Lower leg skin (tissue), 4 donors: ENCODE data around the gene RCL1. TPM values are rescaled to one million over a fixed set of nuclear protein-coding genes. Genes with fewer than 3 reads are reported as not detected.
A peak's percentile ranks its signal among the peaks of the same experiment; 100 is the strongest.

Experiments
- DNase-seq, 2 donors: peaks; one replicate each; pipeline ENCODE4 v3.0.0-alpha.2; 2019; ENCODE audit warnings: low spot score in 2 of 2
- H3K4me3 ChIP-seq: fragments of 200-600 bp; sonication (generic); 2 replicates; pipeline ENCODE4 v1.5.1; 2017; ENCODE audit warnings: mild to moderate bottlenecking, low read depth; ENCODE audit not compliant: poor library complexity, severe bottlenecking
- CTCF ChIP-seq, 3 donors: fragments of 450-650 bp; IDR thresholded peaks; one replicate each; pipeline ENCODE4 v1.5.1; 2016; ENCODE audit warnings: antibody characterized with exemption in 3 of 3, mild to moderate bottlenecking in 3 of 3, moderate library complexity in 2 of 3
- POLR2A ChIP-seq, 2 donors: fragments of 450-650 bp; IDR thresholded peaks; one replicate each; pipeline ENCODE4 v1.6.1; 2016 to 2017; ENCODE audit warnings: antibody characterized with exemption in 2 of 2, mild to moderate bottlenecking in 1 of 2, moderate library complexity in 1 of 2
- WGBS, 2 donors: methylation state at CpG; one replicate each; pipeline ENCODE4 v1.1.5; 2018; 5-methylcytosine and 5-hydroxymethylcytosine counted together
- intact Hi-C: fragments of 100-400 bp; cut with DNase I; formaldehyde crosslinking; loops from one replicate; pipeline ENCODE4 v1.15.0; 2023; ENCODE audit warnings: low total_unique reads
- total RNA-seq, 4 donors: library from RNA; depleted of rRNA; stranded (reverse); fragments of >200 nt; gene quantifications; one replicate each; pipeline ENCODE4 v1.1.0, GENCODE V29; 2016

Gene RCL1
- total RNA-seq, 4 donors from 2014 or later = 30.8 to 54.8 (median 38.4) TPM

- 33 to 41% methylated on average over 14 of the region's 14 CpGs for WGBS, 2 donors
- intact Hi-C loops = loop anchor here (5.0 kb wide), 1 partner anchor 224 kb away; the partner anchor contains the start of gene JAK2
- TF ChIP-seq POLR2A (IDR thresholded peaks at IDR 0.05) (no peak), CTCF (IDR thresholded peaks at IDR 0.05) (no peak)
- peak; percentile 27 to 83 for DNase-seq
- H3K4me3 ChIP-seq = no peak overlapping the region
Measured at GRCh38 chr9:4762886-4763541, 29.7 kb upstream of the RCL1 start.

- 61 to 80% methylated on average over 3 of the region's 3 CpGs for WGBS, 2 donors
- H3K4me3 ChIP-seq = no peak overlapping the region
- no peak for TF ChIP-seq CTCF (IDR thresholded peaks at IDR 0.05)
- TF ChIP-seq POLR2A (IDR thresholded peaks at IDR 0.05) = no peak
- intact Hi-C loops = loop anchor here (5.0 kb wide), 1 partner anchor 223 kb away; the partner anchor contains the start of gene JAK2
- DNase-seq = no peak
Measured at GRCh38 chr9:4764033-4764432, 28.7 kb upstream of the RCL1 start.

- peak in 1 of 2 donors; percentile 49 for DNase-seq
- intact Hi-C loops = no loop called here
- TF ChIP-seq CTCF (IDR thresholded peaks at IDR 0.05) (no peak), POLR2A (IDR thresholded peaks at IDR 0.05) (no peak)
- H3K4me3 ChIP-seq = no peak overlapping the region
Measured at GRCh38 chr9:4768681-4769080, 24.1 kb upstream of the RCL1 start.

- 79 to 83% methylated on average over 7 of the region's 7 CpGs for WGBS, 2 donors
- H3K4me3 ChIP-seq = no peak overlapping the region
- DNase-seq = peak in 1 of 2 donors; percentile 65
- intact Hi-C loops = no loop called here
- no peak for TF ChIP-seq POLR2A (IDR thresholded peaks at IDR 0.05)
- TF ChIP-seq CTCF (IDR thresholded peaks at IDR 0.05) = no peak
Measured at GRCh38 chr9:4769321-4770080, 23.2 kb upstream of the RCL1 start.

- DNase-seq = no peak
- TF ChIP-seq CTCF (IDR thresholded peaks at IDR 0.05) = no peak
- TF ChIP-seq POLR2A (IDR thresholded peaks at IDR 0.05) = no peak
- intact Hi-C loops = no loop called here
- 90 to 98% methylated on average over 1 of the region's 1 CpG for WGBS, 2 donors
- no peak overlapping the region for H3K4me3 ChIP-seq
Measured at GRCh38 chr9:4771788-4772187, 21.0 kb upstream of the RCL1 start.
